ENCODE results near the gene MGST2.

The MGST2 gene

DNA sequence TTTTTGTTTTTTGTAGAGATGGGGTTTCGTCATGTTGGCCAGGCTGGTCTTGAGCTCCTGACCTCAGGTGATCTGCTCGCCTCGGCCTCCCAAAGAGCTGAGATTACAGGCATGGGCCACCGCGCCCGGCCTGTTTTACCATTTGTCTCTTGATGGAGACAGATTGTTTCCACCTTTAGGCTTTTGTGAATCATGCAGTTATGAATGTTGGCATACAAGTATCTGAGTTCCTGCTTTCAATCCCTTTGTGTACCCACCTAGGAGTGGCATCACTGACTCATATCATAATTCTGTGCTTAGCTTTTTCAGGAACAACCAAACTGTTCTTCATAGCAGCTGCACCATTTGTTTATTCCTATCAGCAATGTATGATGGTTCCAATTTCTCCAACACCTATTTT is 20.2 kb upstream of the MGST2 start:
- DNase-seq = no peak

DNA sequence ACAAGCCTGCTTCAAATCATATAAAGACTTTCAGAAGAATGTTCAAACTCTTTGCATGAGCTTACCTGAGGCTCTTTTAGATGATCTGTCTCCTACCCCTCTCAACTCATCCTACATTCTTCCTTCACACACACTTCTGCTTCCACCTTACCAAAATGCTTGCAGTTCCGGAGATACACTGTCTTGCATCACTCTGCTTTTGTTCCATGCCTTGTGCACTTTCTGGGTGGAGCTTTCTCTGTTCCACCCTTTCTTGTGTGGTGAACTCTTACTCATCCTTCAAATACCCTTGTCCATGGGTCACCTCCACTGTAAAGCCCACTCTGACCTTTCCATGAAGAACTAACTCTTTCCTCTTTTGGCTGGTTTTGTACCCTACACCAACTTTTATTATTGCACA is 18.4 kb upstream of the MGST2 start:
- no peak for DNase-seq

- DNase-seq = no peak
Measured at GRCh38 chr4:139647952-139648351, 17.7 kb upstream of the MGST2 start.

DNA sequence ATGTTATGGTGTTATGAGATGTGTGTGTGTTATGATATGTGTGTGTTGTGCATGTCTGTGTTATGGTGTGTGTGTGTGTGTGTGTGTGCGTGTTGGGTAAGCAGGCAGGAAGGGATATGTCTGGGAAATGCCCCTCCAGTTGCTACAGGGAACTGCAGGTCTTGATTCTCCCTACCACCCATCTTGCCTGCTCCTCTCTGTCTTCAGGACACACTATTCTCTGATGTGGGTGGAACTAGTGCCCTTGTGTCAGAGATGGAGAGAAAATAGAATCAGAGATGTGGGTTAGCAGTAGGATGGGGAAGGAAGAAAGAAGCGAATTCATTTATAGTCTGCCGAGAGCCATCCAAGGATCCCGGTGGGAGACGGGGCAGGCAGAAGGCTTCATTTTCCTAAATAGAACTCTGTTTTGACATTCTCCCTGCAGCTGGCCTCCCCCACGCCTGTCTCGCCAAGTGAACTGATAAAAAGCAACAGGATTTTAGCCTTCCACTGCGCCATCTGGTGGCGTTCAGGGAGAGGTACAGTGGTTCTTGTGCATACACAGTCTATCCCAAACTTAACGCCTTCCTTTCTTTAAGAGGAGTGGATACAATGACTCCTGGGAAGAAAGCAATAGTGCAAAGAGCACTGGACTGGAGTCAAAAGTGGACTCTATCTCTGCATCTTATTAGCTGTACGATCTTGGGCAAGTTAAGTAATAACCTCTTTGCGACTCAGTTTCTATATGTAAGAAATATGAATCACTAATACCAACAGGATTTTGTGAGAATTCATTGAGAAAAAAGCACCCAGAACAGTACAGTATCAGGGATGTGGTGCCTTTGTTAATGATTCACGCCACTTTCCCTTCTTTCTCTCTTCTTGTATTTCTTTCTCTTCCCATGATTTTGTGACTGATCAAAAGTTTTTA is 14.1 kb upstream of the MGST2 start:
- peak; percentile 31 to 71 (median 38) for DNase-seq

GRCh38 chr4:139654516-139654915 is 11.1 kb upstream of the MGST2 start:
- DNase-seq = no peak

- DNase-seq = no peak
Measured at GRCh38 chr4:139655116-139655515, 10.5 kb upstream of the MGST2 start.

GRCh38 chr4:139656614-139657486 is 8.8 kb upstream of the MGST2 start:
- DNase-seq = peak in 4 of 6 experiments; percentile 7 to 62 (median 52)

GRCh38 chr4:139658185-139658584 is 7.4 kb upstream of the MGST2 start:
- DNase-seq = no peak

DNA sequence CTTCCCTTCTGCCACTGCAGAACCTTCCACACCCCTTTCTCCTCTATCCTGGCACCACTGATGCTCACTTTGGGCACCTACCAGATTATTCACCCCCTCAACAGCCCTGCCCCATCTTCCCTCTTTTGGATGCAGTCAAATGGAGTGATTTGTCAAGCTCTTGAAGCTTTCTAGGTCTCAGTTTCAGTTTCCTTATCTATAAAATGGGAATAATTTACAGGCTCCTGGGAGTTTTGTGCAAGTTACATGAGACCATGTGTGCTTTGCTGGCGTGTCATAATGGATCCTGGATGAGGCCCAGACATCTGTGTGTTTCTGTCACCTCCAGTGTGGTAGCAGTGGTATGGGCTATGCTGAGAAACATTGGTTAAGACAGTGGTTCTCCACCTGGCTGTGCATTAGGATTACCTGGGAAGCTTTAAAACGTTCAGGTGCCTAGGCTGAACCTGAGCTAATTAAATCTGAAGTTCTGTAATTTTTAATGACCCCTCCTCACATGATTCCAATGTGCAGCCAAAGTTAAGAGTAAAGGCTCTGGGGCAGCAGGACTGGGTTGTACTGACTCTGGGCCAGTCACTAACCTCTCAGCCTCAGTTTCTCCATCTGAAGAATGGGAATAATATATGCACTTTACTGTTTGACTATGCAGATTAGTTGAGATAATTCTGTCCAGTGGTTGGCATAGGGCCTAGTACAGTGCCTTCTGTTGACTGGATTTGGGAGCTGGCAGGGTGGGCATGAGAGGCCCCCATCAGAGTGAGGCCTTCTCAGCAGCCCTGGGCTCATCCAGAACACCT is 6.8 kb upstream of the MGST2 start:
- DNase-seq = no peak

DNA sequence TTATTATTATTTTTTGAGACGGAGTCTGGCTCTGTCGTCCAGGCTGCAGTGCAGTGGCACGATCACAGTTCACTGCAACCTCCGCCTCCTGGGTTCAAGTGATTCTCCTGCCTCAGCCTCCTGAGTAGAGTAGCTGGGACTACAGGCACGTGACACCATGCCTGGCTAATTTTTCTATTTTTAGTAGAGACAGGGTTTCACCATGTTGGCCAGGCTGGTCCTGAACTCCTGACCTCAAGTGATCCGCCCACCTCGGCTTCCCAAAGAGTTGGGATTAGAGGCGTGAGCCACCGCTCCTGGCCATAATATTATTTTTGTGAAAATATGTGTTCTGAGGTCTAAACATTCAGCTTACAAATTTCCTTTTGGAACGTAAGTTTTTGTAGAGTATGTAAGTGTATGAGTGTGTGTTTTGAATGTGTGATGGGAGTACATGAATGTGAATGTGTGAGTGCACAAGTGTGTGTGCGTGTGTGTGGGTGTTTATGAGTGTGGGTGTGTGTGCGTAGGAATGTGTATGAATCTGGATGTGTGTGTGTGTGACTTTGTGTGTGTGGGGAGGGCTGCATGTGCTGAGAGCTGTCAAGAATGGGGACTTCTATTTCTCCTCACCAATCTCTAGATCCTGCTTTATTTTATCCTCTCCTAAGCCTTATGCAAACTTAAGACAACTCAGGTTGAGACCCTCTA is 5.7 kb upstream of the MGST2 start:
- no peak for DNase-seq

GRCh38 chr4:139660568-139661043 is 5.0 kb upstream of the MGST2 start:
- DNase-seq = no peak

DNA sequence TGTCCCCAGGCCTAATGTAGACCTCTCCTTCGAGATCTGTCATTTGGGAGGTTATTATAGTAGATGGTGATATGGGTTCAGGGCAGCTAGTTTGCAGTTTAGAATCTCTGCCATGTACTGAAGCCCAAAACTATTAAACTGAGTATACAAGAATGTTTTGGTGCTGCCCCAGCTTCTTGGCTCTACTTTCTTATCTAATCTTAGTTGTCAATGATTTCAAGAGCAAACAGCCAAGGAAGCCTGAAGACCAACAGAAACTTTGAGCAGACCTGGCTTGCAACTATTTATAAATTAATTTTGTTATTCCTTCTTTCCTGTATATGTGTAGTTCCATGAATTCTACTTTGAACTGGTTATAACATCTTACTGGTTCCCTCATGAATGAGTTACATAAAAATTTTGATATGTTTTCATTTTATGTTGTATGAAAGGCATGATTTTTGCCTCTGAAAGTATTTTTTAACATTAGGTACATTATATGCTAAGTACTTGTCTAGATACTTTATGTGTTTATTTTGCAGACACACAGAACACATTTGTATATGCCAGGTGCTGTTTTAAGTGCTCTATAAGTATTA is 2.0 kb upstream of the MGST2 start:
- DNase-seq = no peak

DNA sequence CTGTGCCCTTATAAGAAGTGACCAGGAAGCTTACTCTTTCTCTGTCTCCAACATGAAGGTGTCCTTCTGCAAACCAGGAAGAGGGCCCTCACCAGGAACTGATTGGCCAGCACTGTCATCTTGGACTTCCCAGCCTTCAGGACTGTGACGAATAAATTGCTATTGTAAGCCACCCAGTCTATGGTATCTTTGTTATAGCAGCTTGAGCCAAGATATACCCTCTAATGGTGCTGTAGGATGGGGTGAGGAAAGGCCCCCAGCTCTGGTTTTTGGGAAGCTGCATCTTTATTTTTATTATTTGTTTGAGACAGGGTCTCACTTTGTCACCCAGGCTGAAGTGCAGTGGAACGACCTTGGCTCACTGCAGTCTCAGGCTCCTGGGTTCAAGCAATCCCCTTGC is 1.2 kb upstream of the MGST2 start:
- DNase-seq = no peak

DNA sequence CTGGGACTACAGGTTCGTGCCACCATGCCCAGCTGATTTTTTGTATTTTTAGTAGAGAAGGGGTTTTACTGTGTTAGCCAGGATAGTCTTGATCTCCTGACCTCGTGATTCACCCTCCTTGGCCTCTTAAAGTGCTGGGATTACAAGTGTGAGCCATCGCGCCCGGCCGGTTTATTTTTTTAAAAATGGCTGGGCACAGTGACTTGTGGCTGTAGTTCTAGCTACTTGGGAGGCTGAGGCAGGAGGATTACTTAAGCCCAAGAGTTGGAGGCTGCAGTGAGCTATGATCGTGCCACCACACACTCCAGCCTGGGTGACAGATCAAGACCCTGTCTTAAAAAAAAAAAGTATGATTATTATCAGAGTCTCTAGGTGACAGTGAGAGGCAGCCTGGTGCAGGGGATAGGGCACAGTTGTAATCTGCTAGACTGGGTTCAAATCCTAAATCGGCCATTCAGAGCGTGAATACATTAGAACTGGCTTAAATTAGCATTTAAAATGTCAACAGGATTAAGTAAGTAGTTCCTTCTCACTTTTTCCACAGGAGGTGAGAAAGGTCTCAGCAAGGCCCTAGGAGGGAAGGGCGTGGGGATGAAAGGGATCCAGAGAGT is 435 bp upstream of the MGST2 start:
- no peak for DNase-seq

GRCh38 chr4:139666735-139667281 is 1.2 kb downstream of the MGST2 start:
- peak in 1 of 6 experiments; percentile 8 for DNase-seq

DNA sequence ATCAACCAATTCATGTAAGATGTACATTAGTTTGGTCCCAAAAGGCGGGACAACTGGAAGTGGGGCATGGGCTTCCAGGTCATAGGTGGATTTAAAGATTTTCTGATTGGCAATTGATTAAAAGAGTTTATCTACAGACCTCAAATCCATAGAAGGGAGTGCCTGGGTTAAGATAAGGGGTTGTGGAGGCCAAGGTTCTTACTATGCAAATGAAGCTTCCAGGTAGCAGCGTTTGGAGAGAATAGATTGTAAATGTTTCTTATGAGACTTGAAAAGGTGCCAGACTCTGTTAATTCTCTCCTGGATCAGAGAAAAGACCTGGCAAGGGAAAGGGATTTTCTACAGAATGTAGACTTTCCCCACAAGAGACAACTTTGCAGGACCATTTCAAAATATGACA is 2.4 kb downstream of the MGST2 start:
- DNase-seq = no peak

DNA sequence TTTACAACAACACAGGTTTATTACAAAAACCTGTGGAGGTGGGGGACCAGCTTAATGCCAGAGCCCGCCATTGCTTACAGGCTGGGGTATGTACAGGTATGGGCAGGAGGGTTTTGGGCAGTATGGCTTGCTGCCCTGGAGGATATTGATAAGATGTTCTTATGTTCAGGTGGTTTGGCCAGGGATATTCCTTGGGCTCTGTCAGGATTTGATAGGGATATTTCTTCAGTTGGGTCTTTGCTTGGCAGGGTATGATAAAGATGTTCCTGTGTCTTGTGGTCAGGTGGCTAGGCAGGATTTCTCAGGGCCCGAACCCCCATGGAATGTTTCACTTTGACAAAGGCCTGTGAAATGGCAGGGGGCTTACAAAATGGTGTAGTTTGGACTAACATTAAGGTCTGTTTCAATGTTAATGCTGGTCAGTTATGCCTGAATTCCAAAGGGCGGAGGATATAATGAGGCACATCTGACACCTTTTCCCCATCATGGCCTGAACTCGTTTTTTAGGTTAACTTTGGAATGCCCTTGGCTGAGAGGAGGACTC is 3.1 kb downstream of the MGST2 start:
- DNase-seq = no peak

- no peak for DNase-seq
Measured at GRCh38 chr4:139669335-139669734, 3.7 kb downstream of the MGST2 start.

GRCh38 chr4:139669890-139670289 is 4.3 kb downstream of the MGST2 start:
- DNase-seq = no peak

GRCh38 chr4:139670775-139671174 is 5.2 kb downstream of the MGST2 start:
- no peak for DNase-seq

DNA sequence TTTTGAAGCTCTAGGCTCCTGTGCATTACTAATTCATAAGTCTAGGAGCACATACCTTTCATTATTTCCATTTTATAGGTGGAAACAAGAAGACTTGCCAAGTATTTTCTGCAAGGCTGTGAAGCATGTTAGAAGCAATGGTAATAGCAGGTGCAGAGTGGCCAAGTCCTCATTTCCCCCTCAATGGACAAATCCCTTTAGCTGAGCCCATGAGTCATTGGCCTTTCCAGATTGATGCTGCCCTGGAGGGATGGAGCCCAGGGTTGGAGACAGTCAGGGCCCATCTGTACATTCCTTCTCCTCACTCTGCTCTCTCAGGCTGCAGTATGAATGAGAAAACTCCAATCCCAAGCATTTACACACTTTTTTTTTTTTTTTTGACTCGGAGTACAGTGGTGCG is 6.6 kb downstream of the MGST2 start:
- DNase-seq = no peak

All from stimulated activated naive CD4-positive, alpha-beta T cell (primary cell).